ENCODE measurements around the gene RECK.

DNA sequence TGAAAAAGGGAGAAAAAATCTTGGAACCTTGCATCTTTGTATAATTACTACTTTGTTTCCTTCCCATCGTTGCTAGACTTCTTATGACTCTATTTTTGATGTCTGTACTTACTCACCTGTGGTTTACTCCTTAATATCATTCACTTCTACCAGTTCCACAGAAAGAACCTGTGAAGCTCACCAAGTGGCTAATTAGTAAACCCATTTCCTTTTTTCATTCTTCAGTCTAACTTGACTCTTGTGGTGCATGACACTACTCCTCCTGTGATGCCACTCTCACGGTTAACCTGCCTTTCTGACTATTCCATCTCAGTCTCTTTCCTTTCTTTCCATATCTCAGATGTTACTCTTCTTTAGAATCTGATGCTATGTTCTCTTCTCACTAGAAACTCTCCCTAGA is 14.6 kb downstream of the RECK start:
- TF ChIP-seq CTCF (conservative IDR thresholded peaks at IDR 0.05; ENCODE audit: low read depth in 2 of 2) (no peak), POLR2AphosphoS5 (IDR thresholded peaks at IDR 0.05; ENCODE audit: low read depth) (no peak), CREB1 (CRISPR knock-in tag; IDR thresholded peaks at IDR 0.05; ENCODE audit: low read depth) (no peak), EZH2 (IDR thresholded peaks at IDR 0.05; ENCODE audit: low read depth, unreplicated experiment) (no peak), JUNB (IDR thresholded peaks at IDR 0.05; ENCODE audit: unreplicated experiment) (no peak), EZH2phosphoT487 (IDR thresholded peaks at IDR 0.05; ENCODE audit: unreplicated experiment) (no peak)
- TF ChIP-seq, protein P1, sequence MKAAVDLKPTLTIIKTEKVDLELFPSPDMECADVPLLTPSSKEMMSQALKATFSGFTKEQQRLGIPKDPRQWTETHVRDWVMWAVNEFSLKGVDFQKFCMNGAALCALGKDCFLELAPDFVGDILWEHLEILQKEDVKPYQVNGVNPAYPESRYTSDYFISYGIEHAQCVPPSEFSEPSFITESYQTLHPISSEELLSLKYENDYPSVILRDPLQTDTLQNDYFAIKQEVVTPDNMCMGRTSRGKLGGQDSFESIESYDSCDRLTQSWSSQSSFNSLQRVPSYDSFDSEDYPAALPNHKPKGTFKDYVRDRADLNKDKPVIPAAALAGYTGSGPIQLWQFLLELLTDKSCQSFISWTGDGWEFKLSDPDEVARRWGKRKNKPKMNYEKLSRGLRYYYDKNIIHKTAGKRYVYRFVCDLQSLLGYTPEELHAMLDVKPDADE (IDR thresholded peaks at IDR 0.05) = no peak
